ENCODE data around the gene DBH. TPM values are rescaled to one million over a fixed set of nuclear protein-coding genes. Genes with fewer than 3 reads are reported as not detected.

DBH gene
- total and polyA plus RNA-seq, 2 of the 13 experiments (the other 11 are each of a cell fraction or from before 2014, with no cell fraction given), result not detected

- no TSS peak for BruUV-seq (replicated peaks)
- H3K4me1 ChIP-seq (ENCODE audit: insufficient read depth, low read length), result no peaks in the 10 kb centered on the region
- H3K36me3 ChIP-seq (replicated peaks in 1 of 2; ENCODE audit: control insufficient read depth in 1 of 2, insufficient read depth in 2 of 2, low read length in 2 of 2), result no peaks in the 10 kb centered on the region
- no peak overlapping the region for H3K27ac ChIP-seq (ENCODE audit: extremely low read length, insufficient read depth, low read length)
- intact Hi-C loops (cut with micrococcal nuclease; ENCODE audit: unreplicated experiment), result no loop called here
- no peak overlapping the region for H3K4me2 ChIP-seq (ENCODE audit: low read depth, low read length)
- no peak for ATAC-seq
- H3K9ac ChIP-seq (ENCODE audit: insufficient read depth, low read depth, low read length), result no peak overlapping the region
- WGBS (ENCODE audit: low lambda C conversion rate), result 43% methylated on average over 10 of the region's 10 CpGs
- no peak for FAIRE-seq
- in situ Hi-C loops (cut with HindIII; ENCODE audit: extremely low pct_ligation_motif_present, low pct_unique_long_range_greater_than_20kb), result no loop called here
- no peak overlapping the region for H2AFZ ChIP-seq (ENCODE audit: low read length)
- no peak for TF ChIP-seq TFE3 (CRISPR knock-in tag; IDR thresholded peaks at IDR 0.05)
- no peak for TF ChIP-seq PREB (CRISPR knock-in tag; IDR thresholded peaks at IDR 0.05)
- no peak for TF ChIP-seq HOXA7 (CRISPR knock-in tag; IDR thresholded peaks at IDR 0.05)
- no peak for TF ChIP-seq ZNF547 (CRISPR knock-in tag; IDR thresholded peaks at IDR 0.05)
- no peak for TF ChIP-seq RCOR2 (CRISPR knock-in tag; IDR thresholded peaks at IDR 0.05)
- TF ChIP-seq THYN1 (CRISPR knock-in tag; IDR thresholded peaks at IDR 0.05; ENCODE audit: borderline replicate concordance, low read depth), result no peak
- TF ChIP-seq ZBTB1 (CRISPR knock-in tag; IDR thresholded peaks at IDR 0.05; ENCODE audit: borderline replicate concordance), result no peak
- TF ChIP-seq ZNF563 (CRISPR knock-in tag; IDR thresholded peaks at IDR 0.05), result no peak
- no peak for TF ChIP-seq THAP11 (CRISPR knock-in tag; IDR thresholded peaks at IDR 0.05)
- no peak for TF ChIP-seq ESRRA (CRISPR knock-in tag; IDR thresholded peaks at IDR 0.05; ENCODE audit: low read depth)
- no peak for TF ChIP-seq ZC3H13 (CRISPR knock-in tag; IDR thresholded peaks at IDR 0.05)
- no peak for TF ChIP-seq FOXC1 (CRISPR knock-in tag; IDR thresholded peaks at IDR 0.05; ENCODE audit: borderline replicate concordance)
- TF ChIP-seq TBP (CRISPR knock-in tag; IDR thresholded peaks at IDR 0.05), result no peak
- TF ChIP-seq ATF6 (CRISPR knock-in tag; conservative IDR thresholded peaks at IDR 0.05), result no peak
- TF ChIP-seq PLRG1 (conservative IDR thresholded peaks at IDR 0.05), result no peak
- no peak for DNase-seq (ENCODE audit: low spot score)
- H3K27me3 ChIP-seq (ENCODE audit: control insufficient read depth in 1 of 2, insufficient read depth in 2 of 2, low read length in 2 of 2), result peaks cover 10 to 35% of the 10 kb centered on the region in 2 experiments; a peak in 4 of 5 replicates
- H3K9me3 ChIP-seq (ENCODE audit: low read length), result peaks cover 12% of the 10 kb centered on the region
- H4K20me1 ChIP-seq (ENCODE audit: insufficient read depth, low read length), result 0 out of 2 replicates have a peak, but pooled peaks cover 7% of the 10 kb centered on the region
- ChIA-PET CTCF (ENCODE audit: low intra/inter-chr PET ratio, low total read pairs) (no interaction called here), POLR2A (no interaction called here)
- no peaks in the 10 kb centered on the region for H3K79me2 ChIP-seq (ENCODE audit: insufficient read depth, low read length)
- no peak overlapping the region for H3K4me3 ChIP-seq (replicated peaks in 1 of 3; ENCODE audit: insufficient read depth in 1 of 3, low read depth in 2 of 3, low read length in 3 of 3)
Measured at GRCh38 chr9:133602277-133602676, 33.9 kb upstream of the DBH start.

All from HepG2 (cell line).